WI38 (cell line): Measurements from ENCODE around the gene LPIN2.
A peak's percentile ranks its signal among the peaks of the same experiment; 100 is the strongest.

Experiments
- H3K4me3 ChIP-seq: 2 replicates; pipeline ENCODE4 v1.5.1; 2011; ENCODE audit warnings: low read depth, mild to moderate bottlenecking, control low read depth, low read length
- TF ChIP-seq, protein P1 (sequence below): IDR thresholded peaks from 2 replicates; pipeline ENCODE4 v1.5.1; 2012; ENCODE audit warnings: low read depth, mild to moderate bottlenecking, control low read depth, low read length

The LPIN2 gene

GRCh38 chr18:2992995-2993877 is 19.7 kb downstream of the LPIN2 start:
- H3K4me3 ChIP-seq, result no peak overlapping the region
- TF ChIP-seq, protein P1, sequence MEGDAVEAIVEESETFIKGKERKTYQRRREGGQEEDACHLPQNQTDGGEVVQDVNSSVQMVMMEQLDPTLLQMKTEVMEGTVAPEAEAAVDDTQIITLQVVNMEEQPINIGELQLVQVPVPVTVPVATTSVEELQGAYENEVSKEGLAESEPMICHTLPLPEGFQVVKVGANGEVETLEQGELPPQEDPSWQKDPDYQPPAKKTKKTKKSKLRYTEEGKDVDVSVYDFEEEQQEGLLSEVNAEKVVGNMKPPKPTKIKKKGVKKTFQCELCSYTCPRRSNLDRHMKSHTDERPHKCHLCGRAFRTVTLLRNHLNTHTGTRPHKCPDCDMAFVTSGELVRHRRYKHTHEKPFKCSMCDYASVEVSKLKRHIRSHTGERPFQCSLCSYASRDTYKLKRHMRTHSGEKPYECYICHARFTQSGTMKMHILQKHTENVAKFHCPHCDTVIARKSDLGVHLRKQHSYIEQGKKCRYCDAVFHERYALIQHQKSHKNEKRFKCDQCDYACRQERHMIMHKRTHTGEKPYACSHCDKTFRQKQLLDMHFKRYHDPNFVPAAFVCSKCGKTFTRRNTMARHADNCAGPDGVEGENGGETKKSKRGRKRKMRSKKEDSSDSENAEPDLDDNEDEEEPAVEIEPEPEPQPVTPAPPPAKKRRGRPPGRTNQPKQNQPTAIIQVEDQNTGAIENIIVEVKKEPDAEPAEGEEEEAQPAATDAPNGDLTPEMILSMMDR, result no peak

DNA sequence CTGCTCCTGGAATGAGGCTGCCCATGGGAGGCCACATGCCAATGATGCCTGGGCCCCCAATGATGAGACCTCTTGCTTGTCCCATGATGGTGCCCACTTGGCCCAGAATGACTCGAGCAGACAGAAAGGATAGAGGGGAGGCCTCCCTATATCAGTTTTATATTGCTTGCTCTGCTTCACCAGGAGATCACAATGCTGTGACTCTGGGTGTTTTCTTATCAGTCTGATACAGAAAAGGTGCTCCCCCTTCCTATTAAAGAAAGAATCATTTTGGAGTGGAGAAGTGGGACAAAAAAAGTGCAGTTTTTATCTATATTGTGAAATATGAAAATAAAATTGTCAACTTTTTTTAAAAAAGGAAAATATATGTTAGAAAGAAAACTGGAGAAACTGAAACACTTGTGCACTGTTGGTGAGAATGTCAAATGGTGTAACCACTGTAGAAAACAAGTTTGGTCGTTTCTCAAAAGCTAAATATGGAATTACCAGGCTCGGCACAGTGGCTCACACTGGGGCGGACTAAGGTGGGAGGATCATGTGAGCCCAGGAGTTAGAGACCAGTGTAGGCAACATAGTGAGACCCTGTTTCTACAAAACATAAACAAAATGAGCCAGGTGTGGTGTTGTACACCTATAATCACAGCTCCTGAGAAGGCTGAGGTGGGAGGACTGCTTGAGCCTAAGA is 21.8 kb downstream of the LPIN2 start:
- TF ChIP-seq, protein P1, result no peak
- H3K4me3 ChIP-seq, result no peak overlapping the region

GRCh38 chr18:2987876-2988790 is 24.8 kb downstream of the LPIN2 start:
- TF ChIP-seq, protein P1, result no peak
- H3K4me3 ChIP-seq, result 0 out of 2 replicates have a peak overlapping the region, but pooled peaks have one; percentile 5

DNA sequence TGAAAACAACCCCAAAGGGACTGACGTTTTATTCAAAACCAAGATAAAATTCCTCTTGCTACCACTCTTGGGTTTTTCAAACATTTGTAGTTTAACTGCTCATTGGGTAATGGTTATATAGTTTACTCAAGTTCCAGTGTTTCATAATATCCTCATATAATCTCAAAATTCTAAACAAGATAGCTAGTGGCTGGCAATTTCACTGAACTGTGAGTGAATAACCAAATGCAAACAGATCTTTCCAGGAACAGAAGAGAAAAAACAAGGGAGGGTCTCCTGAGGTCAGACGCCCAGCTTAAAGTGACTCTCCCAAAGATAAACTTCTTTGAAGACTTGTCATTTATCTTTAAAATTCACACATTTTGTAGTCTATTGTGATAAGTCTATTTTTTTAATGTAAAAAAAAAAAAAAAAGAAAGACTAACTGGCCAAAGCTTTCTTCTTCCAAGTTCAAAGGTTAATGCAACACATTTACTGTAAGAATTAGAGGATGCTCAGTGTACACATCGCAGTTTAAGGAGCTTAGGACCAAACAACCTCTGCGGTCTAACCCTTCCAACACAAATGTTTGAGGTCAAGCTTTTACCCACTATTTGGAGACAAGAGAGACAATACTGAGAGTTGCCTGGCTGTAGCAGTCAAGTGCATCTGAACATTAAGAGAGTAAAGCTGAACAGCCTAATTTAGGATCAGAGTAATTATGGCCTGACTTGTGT is 26.6 kb downstream of the LPIN2 start:
- TF ChIP-seq, protein P1, result no peak
- no peak overlapping the region for H3K4me3 ChIP-seq

DNA sequence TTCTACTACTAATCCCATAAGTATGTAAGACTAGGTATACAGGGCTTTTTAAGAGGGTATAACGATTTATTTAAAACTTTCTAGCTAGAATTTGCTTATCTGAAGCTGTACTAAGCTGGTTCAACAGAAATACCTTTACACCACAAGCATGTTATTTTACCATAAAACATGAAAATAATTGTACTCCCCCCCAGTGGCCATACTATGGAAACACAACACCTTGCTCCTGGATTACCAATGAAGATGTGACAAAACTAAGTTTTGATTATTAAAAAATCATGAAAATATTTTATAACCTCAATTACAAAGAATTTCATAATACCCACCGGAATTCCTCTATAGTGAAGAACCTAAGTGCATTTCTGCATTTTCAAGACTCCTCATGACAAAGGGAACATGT is 27.3 kb downstream of the LPIN2 start:
- TF ChIP-seq, protein P1, result peak; percentile 16; the same call in 1 of the 2 replicates
- no peak overlapping the region for H3K4me3 ChIP-seq

DNA sequence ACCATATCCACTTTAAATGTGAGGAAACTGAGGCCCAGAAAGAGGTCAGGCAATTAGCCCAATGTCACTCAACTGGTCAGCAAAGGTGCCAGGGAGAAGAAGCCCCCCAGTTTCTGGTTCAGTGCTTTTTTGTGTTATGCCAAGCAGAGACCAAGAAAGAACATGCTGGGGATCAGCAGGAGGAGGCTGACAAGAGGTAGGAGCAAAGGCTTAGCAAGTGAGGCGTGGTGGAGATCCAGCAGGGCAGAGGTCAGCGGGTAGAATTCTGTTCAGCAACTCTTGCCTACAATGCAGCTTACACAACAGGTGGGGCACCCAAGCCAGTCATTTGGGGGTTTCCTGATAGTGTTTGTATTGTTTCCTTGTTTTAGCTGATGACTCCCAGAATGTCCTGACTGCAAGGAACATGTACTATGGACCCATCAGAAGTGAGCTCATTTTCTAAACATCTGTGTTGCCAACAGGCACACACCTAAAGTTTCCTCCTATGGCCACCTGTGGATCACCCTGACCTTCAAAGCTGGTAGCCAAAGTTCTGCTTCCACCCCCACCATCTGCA is 28.2 kb downstream of the LPIN2 start:
- no peak overlapping the region for H3K4me3 ChIP-seq
- TF ChIP-seq, protein P1, result no peak
